GM19372 (cell line): ENCODE data around the gene CFAP46.
"Not testable (repeated sequence)": the region's sequence is repeated elsewhere in the genome, so short reads cannot be mapped to it uniquely, and the experiment has no call there.

Source experiments
- ATAC-seq: cut with Tn5 transposase; IDR thresholded peaks from one replicate; pipeline ENCODE4 v1.9.1; 2021; ENCODE audit warnings: mild to moderate bottlenecking, low read depth, moderate library complexity; ENCODE audit not compliant: unreplicated experiment

Gene CFAP46

DNA sequence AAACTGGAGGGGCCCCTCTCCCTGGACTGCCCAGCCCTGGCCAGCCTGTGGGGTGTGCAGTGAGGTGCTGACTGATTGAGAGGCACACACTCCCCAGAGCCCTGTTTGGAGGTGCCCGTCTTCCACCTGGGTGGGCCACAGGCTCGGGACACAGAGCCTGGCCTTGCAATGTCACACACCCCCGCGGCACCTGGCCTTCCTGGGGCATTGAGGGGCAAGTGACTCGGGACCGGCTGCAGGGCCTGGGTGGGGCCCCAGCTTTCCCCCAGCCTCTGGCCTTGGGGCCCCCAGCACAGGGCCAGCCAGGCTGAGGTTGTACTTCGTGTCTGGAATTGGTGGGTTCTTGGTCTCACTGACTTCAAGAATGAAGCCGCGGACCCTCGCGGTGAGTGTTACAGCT lies 142.5 kb downstream of the CFAP46 start:
- no peak for ATAC-seq

DNA sequence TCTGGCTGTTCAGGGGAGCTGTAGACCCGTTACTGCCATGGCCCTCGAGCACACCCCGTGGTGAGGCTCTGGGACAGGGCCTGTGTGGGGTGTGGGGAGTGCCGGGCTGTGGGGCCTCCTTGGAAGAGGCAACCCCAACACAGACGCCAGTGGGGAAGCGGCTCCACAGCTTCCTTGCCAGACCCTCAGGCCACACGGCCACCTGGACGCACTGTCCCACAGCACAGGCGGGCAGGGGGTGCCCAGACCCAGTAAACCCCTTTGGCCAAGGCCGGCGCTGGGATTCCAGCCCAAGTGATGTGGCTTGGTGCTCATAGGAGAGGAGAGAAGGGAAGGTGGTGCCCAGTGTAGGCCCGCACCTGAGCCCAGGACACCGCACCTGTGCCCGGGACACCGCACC lies 143.5 kb downstream of the CFAP46 start:
- ATAC-seq = no peak

DNA sequence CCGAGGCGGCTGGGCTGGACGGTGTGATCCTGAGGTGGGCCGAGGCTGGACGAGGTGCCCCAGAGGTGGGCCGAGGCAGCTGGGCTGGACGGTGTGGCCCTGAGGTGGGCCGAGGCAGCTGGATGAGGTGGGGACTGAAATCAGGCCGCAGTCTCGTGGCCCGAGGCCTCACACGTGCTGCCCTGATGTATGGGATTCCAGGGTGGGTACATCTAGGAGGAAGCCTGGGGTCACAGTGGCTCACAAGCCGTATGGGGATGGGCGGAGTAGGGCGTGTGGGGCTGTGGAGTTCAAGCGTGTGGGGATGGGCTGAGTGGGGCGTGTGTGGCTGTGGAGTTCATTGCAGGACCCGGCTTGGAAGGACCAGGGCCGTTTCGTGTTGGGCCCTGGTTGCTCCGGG lies 144.0 kb downstream of the CFAP46 start:
- ATAC-seq = no peak

DNA sequence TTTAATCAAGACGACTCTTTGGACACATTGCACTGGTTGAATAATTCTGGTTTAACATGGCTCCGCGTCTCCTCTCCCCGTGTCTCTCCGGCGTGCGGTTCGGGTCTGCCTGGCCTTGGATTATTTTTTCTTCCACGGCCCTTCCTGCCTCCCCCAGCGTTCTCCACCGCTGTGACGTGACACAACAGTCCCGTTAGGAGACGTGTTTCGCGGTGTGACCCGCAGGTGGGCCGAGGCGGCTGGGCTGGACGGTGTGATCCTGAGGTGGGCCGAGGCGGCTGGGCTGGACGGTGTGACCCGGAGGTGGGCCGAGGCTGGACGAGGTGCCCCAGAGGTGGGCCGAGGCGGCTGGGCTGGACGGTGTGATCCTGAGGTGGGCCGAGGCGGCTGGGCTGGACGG lies 144.4 kb downstream of the CFAP46 start:
- ATAC-seq = not testable (repeated sequence)

DNA sequence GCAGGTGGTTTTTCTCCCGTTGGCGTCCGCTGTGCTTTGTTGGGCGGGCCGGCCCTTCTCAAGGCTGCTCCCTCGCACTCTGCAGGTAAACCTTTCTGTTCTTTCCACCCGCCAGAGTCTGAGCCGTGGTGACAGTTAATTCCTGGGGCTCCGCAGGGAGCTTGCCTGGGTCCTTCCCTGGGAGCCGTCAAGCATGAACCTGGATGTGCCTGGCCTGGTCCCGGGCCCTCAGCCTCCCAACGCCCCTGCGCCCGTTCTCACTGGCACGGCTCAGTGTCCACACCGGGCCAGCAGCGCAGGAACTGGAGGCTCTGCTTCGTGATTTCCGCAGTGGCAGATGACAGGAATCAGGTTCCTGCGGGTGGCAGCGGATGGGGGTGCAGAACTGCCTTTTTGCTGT lies 145.5 kb downstream of the CFAP46 start:
- no peak for ATAC-seq

DNA sequence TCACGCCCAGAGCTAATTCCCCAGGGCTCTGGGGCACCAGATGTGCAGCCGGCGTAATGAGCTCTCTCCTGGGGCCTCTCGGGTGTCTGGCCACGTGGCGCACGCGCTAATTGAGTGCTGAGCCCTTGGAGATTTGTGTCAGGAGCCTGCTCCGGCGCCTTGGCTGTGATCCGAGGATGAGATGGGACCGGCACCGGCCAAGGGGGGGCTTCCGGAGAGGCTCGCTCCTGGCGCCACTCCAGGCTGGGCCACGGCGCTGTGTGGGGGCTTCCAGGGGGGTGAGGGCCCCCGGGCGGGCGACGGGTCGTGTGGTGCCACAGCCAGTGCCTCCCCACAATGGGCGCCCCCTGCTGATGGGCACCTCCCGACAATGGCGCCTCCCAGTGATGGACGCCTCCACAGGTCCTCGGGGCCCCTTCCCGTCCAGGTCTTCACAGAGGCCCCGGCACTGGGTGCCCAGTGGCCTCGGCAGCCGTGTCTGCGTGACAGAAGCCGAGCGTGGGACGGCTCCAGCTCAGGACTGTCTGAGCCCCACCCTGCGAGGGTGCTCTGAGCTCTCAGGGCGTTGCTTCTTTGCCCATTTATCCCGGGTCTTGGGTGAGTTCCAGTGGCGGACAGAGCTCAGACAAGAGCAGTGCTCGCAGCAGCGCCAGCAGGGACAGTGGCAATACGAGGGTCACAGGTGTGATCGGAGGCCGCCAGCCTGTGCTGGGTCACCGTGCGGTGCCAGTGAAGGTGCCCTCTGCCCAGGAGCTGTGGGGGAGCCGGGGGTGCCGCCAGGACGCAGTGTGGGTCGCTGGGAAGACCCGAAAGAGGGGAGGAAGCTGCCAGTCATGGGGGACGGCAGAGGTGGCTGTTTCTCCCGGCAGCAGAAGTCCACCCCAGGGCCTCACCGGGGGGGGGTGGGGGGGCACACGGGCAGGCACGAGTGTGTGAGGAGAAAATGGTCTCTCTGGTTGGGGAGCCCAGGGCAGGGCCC lies 148.2 kb downstream of the CFAP46 start:
- ATAC-seq = no peak

DNA sequence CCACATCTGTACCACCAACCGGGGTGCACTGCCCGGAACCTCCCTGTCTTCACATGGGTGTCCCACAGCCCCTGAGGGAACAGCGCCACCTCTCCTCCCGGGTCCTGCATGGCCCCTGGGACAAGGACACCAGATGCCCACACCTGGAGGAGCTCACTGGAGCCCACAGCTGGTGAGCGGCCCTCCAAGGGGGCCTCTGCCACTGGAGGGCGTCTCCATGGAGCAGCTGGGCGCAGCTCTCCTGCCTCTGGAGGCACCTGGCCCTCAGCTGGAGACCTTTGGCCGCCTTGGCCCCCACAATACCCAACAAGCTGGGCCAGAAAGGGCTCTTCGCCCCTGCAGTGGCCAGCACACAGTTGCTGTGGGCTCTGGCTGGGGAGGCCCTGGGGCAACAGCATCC lies 149.2 kb downstream of the CFAP46 start:
- no peak for ATAC-seq

DNA sequence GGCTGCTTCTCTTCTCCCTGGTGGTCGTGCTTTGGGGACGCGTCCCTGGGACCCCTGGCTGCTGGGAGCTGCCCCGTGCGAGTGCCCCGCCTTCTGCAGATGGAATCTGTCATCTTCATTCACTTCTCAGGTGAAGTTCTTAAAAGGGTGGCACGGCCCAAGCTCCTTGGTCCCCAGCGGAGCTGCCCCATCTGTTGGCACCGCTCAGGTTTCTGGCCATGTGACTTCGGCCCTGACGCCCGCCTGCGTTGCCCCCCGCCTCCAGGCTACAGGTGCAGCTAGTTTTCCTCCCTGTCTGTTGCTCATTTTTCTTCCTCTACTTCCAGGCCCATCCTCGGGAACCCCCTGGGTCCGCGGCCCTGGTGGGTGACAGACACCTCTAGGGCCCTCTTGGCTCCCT lies 149.6 kb downstream of the CFAP46 start:
- no peak for ATAC-seq

DNA sequence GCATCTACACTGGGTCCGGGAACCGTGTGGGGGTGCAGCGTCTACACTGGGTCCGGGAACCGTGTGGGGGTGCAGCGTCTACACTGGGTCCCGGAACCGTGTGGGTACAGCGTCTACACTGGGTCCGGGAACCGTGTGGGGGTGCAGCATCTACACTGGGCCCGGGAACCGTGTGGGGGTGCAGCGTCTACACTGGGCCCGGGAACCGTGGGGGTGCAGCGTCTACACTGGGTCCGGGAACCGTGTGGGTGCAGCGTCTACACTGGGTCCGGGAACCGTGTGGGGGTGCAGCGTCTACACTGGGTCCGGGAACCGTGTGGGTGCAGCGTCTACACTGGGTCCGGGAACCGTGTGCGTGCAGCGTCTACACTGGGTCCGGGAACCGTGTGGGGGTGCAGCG lies 150.3 kb downstream of the CFAP46 start:
- ATAC-seq = not testable (repeated sequence)

DNA sequence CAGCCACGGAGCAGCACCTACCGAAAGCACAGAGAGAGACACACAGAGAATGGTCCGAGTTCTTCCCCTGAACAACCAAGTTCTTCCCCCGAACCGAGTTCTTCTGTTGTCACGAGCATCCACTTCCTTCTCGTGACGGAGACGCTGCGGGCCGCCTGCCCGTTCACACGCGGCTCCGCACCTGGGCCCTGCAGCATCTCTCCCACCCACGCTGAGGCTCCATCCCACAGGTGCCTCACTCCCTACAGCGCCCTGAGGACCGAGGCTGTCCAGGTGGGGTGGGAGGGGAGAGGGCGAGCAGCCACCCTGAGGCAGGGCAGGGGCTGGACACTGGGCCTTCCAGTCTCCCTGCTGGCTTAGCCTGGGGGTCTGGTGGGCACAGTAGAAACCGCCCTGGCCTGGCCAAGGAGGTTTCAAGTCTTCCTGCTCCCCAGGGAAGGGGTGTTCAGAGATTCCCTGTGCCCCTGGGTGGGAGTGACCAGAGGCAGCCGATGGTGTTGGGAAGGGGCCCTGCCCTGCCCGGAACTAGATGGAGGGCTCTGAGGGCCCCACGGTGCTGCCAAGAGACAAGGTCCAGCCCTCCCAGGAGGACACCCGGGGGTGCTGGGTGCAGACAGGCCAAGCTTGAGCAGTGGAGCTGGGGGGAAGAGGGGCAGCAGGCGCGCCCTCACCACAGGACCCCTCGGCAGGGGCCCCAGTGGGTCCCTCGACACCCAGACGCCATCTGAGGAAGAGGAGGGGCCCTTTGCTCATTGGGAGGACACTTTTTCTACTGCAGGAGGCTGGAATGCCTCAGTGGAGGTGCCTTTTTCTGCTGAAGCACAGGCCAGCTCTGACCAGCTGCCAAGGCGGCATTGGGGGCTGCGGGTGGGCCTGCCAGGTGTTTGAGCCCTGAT lies 151.2 kb downstream of the CFAP46 start:
- no peak for ATAC-seq

DNA sequence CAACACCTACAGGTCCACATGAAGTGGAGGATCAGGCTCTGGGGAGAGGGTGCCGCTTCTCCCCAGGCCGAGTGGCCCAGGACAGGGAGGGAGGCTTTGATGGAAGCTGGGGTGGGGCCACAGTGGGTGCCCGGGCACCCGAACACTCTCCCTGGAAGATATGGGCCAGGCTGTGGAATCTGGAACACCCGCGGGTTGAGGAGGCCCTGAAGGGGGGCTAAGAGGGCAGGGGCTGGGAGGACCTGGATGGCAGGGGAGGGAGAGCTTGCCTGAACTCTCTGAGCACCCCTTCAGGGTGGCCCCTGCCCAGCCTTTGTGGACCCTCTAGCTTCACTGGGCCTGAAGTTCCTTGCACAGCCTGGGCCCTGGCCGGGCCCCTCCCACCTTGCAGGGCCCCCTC lies 151.9 kb downstream of the CFAP46 start:
- no peak for ATAC-seq

DNA sequence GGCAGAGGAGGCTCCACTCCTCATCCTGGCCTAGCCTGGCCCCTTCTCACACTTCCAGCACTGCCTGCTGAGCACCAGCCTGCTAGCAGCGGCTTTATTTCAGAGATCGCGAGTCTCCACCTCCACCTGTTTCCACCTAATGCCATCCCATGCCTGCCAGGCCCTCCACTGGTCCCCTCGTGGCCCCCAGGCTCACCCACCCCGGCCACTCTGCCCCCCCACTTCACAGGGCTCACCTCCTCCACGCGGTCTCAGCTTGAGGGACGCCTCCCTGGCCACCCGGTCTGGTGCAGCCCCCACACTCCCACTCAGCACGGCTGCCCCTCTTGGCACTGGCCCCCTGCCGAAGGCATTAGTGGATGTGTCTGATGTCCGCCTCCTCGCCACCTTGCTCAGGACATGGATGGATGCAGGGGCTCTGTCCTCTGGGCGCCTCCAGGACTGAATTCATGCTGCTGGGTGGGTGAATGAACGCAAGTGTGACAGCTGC lies 152.7 kb downstream of the CFAP46 start:
- ATAC-seq = no peak

DNA sequence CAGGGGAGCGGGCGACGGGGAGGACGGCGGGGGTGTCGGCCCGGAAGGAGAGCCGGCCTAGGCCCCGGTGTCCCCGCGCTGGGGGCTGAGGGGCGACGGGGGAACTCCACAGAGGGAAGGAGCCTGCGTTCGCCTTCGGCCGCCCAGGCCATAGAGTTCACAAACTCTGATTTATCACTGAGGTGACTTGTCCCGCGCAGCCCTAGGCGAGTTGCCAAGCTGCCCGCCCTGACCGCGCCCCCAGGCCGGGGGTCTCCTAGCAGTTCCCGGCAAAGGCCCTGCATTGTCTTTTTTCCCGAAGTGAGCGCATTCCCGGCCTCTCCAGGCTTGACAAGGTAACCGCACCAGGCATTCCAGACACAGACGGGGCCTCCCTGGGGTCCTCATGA lies 153.5 kb downstream of the CFAP46 start:
- ATAC-seq = no peak

DNA sequence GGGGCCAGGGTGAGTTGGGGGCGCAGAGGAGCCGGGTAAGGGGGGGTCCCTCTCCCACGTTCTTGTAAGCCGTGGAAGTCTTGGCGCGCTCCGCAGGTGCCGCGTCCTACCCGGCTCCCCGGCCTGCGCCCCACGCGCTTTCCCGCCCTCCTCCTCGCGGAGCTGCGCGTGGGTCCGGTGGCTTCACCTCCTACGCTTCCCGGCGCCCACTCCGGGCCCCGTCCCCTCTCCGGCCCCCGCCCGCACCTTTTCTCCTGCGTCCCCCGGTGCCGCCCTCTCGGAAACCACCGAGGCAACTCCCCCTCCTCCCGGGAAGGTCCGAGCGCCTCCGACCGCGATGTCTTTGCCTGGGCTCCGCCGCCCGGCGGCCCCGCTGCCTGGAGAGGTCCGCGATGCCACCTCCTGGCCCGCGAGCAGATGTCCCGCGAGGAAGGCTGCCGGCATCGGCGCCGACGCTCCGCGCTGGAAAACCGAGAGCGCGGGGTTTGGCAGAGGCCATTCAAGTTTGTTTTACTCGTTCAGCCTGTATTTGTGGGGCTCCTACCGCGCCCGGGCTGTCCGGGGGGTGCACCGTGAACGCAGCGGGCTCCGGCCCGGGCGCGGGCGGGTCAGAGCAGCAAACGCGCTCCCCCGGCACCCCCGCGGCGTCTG lies 154.1 kb downstream of the CFAP46 start:
- ATAC-seq = no peak

DNA sequence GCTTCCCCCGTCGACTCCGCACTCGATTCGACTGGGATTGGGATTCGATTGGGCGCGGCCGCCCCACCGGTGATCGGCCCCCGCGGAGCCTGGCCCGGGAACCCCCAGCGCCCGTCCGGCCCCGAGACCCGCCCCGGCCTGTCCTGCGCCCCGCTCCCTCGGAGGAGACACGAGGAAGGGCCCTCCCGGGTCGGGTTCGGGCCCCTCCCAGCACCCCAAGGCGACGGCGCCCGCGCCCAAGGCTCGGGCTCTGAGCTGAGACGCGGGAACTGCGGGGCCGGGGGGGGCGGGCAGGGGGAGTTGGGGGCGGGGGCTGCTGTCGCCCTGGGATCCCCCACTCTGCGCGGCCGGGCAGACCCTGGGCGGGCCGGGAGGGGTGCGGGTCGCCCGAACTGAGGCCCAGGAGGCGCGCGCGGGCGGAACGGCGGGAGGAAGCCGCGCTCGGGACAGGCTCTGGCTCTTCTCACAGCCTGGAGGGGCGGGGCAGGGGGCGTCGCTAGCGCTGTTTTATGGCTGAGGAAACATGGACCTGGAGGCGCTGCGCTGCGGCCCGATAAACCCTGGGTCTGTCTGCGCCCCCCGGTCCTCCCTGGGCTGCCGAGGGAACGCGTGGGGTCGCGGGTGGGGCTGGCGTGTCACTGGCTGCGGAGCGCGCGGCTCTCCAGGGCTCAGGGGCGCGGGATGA lies 154.7 kb downstream of the CFAP46 start:
- no peak for ATAC-seq

DNA sequence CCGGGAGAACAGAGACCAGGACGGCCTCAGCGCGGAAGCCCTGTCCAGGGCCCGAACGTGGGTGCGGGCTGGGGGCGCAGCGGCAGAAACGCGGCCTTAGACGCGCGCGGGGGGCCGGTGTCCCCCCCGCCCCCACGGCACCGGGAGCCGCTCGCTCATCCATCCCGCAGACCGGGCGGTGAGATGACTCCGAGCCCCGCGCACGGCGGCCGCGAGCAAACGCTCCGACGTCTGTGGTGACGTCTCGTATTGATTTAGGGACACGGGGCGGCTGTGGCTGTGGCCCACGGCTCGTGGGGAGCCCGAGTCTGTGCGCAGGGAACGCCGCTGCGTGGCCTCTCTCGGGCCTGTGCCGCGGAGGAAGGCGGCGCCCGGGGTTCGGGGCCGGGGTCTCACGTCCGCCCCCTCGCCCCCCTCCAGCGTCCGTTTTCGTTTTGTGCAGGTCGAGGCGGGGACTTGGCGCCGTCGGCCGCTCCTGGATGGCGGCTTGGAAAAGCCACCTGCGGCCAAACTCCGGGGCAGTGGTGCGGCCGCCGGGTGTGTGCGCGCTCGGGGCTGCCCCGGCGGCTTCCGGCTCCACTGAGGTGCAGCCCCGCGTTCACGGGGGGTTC lies 155.4 kb downstream of the CFAP46 start:
- no peak for ATAC-seq

DNA sequence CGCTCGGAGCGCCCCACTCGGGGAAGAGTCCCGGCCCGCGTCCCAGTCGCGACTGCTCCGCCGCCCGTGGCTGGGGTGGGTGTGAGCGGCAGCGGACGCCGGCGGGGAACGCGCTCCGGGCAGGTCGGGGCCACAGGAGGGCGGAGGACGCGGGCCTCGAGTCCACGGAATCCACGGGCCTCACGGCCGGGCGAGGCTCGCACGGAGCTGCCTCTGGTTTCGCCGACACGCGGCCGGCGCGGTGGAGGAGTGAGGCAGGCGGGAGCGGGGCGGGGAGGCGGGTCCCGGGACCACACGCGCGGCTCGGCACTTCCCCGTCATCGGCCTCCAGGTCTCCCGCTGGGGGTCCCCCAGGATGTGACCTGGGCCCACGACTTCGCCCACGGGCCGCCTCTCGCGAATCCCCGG lies 155.9 kb downstream of the CFAP46 start:
- no peak for ATAC-seq

DNA sequence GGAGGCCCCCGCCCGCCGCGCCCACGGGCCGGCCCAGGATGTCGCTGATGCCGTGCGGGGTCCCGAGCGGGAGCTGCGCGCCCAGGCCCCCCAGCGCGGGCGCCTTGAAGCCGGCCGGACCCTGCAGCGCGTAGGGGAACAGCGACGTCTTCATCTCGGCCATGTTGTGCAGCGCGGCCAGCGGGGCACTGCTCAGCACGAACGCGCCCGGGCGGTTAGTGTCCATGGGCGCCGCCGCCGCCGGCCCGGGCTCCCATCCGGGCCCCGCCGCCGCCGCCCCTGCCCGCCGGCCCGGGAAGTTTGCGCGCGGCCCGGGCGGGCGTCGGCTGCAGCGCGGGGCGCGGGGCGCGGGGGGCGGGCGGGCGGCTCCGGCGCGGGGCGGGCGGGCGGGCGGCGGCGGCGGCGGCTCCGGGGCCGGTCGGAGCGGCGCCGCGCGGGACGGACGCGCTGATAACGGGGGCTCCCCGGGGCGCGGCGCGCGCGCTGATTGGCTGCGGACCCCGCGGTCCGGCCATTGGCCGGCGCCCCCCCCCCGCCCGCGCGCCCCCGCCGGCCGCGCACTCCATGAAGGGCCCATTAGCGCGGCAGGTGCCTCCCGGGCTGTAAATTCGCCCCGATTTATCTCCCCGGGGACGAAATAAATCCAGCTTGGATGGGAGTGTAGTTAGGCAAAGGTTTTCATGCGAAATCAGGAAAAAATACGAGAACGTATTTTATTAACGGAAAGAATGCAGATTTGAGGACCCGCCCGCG lies 156.5 kb downstream of the CFAP46 start, which contains the start of gene NKX6-2:
NKX6-2 (minus strand) TSS at position 425 of the 753 bp plus-strand sequence; CDS start at position 226, 199 bp downstream.
- no peak for ATAC-seq
